GM11168 (cell line): ENCODE data around the gene WDFY1.

ENCODE experiments used
- in situ Hi-C: fragments of 300-500 bp; cut with MboI; formaldehyde crosslinking; loops from one replicate; pipeline ENCODE4 v1.12.0; 2022; ENCODE audit warnings: low sequenced_read_pairs; ENCODE audit not compliant: unreplicated experiment

WDFY1 gene

GRCh38 chr2:223934870-223935269 is 10.3 kb downstream of the WDFY1 start:
- in situ Hi-C loops = no loop called here

DNA sequence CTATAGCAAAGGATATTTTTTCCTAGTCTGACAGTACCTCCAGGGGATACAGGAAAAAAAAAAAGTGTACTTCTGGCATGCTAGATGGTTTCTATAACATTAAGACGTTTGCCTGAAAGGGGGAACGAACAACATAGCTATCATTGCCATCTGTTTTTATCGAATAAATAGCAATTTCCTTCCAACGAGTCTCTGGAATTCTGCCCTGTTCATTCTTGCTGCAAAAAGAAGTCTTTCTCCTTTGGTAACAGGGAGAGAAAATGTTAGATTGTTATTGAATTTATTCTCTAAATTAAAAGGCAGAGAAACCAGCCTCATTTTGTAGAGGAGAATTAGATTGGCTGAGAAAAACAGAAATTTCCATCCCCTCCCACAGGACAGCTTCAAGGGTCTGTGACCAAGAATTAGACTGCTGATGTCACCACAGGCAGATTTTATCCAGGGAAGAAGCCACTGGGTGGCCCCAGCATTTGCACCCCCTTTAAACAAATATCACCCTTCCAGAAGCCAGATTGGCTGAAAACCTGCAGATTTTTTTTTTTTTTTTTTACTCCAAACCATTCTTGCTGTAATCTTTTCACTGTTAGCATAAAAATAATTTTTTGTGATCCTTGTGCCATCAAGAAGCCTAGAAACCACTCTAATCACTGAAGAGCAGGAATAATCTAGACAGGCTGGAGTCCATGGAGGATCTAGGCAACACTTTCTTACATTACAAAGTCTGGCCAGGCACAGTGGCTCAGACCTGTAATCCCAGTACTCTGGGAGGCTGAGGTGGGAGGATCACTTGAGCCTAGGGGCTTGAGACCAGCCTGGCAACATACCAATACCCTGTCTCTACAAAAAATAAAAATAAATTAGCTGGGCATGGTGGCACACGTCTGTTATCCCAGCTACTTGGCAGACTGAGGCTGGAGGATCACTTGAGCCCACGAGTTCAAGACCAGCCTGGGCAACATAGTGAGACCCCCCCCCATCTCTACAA is 12.0 kb downstream of the WDFY1 start:
- in situ Hi-C loops = no loop called here

DNA sequence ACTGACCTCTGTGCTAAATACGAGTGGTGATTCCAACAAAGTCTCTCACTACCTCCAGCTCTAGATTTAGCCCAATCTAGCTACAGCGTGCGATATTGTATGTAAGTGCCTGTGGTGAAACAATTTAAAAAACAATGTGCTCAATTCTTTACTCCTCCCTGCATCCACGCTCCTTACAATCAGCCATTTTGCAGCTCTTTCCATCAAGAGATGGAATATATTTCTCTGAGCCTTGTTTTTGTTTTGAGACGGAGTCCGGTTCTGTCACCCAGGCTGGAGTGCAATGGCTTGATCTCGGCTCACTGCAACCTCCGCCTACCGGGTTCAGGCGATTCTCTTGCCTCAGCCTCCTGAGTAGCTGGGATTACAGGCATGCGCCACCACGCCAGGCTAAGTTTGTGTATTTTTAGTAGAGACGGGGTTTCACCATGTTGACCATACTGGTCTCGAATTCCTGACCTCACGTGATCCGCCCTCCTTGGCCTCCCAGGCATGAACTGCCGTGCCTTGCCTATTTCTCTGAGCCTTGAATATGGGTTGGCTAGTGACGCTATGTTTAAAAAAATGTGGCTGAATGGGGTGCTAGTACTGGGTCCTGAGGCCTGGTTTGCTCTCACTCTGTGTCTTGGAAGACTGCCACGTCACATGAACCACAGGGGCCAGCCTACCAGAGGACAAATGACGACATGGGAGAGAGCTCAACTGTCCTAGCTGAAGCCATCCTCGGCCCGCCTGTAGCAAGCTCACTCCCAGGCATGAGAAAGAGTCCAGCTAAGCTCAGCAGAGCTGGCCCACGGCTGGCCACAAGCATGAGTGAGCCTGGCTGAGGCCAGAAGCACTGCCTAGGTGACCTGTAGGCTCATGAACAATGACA is 14.8 kb downstream of the WDFY1 start:
- in situ Hi-C loops = no loop called here

- in situ Hi-C loops = no loop called here
These were observed 15.5 kb downstream of the WDFY1 start for GRCh38 chr2:223929571-223930102.

GRCh38 chr2:223928113-223929006 is 16.8 kb downstream of the WDFY1 start:
- in situ Hi-C loops = no loop called here

DNA sequence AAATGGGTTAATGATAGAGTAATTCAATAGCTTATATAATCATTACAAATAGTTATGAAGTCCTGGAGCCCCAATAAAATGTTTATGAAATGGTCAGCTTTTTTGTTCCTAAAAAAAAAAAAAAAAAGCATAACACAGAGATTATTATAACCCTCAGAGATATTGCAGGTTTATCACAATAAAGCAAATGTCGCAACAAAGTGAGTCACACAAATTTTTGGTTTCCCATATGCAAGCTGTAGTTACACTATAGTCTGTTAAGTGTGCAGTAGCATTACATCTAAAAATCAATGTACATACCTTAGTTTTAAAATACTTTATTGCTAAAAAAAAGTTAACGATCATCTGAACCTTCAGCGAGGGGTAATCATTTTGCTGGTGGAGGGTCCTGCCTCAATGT is 20.0 kb downstream of the WDFY1 start:
- in situ Hi-C loops = no loop called here

- in situ Hi-C loops = no loop called here
These were observed 21.2 kb downstream of the WDFY1 start for GRCh38 chr2:223923976-223924375.

GRCh38 chr2:223922308-223922707 is 22.8 kb downstream of the WDFY1 start:
- in situ Hi-C loops = no loop called here

- in situ Hi-C loops = no loop called here
These were observed 23.9 kb downstream of the WDFY1 start for GRCh38 chr2:223921204-223921603.

DNA sequence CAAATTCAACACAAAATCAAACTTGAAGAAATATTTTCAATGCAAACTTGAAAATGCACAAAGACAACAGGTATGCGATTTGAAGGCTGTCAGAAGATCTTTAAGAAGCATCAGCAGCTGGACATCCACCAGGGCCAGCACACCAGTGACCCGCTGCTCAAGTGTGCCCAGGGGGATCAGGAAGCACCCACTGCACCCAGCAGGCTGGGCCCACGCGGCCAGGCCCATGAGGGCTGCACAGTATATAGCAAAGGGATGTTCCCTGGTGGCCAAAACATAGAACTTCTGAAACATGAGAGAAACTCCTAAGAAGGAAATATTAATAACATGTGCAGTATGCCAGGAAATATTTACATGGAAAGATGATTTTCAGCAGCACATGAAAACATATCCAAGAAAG is 25.0 kb downstream of the WDFY1 start:
- in situ Hi-C loops = no loop called here

GRCh38 chr2:223918671-223919134 is 26.4 kb downstream of the WDFY1 start:
- in situ Hi-C loops = no loop called here

DNA sequence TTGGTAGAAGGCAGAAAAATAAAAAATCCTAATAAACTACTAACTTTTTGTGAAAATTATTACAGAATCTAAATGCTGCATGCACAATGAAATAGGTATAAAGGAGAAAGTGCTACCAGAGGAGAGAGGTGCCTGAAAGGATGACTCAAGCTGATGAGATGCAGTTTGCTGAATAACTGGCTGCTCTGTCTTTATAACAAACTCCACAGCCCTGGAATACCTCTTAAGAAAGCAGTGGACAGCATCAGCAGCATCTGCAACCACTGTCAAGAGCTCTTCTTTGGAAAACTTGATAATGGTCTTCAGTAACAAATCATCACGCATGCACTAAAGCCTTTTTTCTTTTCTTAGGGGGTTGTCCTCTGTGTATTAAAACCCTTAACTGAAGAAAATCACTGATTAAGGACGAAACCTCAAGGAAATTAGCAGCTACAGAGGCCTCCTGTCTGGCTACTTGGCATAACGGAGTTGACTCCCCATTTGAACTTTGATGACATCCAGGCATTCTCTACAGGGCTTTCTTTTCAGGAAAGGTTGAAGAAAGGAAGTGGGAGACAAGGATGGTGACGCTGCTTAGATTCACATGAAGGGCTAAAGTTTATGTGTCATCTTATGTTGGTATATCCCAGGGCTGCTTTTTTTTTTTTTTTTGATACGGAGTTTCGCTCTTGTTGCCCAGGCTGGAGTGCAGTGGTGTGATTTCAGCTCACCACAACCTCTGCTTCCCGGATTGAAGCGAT is 28.8 kb downstream of the WDFY1 start:
- in situ Hi-C loops = no loop called here

GRCh38 chr2:223915071-223915470 is 30.1 kb downstream of the WDFY1 start:
- in situ Hi-C loops = no loop called here

GRCh38 chr2:223914324-223914723 is 30.8 kb downstream of the WDFY1 start:
- in situ Hi-C loops = no loop called here

- in situ Hi-C loops = no loop called here
These were observed 36.0 kb downstream of the WDFY1 start for GRCh38 chr2:223909001-223909741.

GRCh38 chr2:223908304-223908998 is 36.7 kb downstream of the WDFY1 start:
- in situ Hi-C loops = no loop called here

DNA sequence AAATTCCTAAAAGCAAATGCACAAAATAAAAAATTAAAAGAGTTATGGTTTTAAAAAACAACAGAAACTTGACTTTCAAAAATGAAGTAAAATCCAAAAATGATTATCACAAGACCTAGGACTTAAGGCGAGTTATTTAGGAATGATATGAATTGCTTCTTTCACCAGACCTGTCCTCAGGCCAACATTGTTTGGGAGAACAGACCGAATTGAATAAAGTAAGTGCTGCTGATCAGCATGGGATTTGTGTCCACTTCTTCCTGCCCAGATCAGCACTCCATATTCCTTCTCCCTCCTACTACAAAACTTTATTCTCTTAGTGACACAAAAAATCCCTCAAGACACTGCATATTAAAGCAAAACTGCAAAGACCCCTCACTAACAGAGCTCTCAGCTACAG is 39.1 kb downstream of the WDFY1 start:
- in situ Hi-C loops = no loop called here

DNA sequence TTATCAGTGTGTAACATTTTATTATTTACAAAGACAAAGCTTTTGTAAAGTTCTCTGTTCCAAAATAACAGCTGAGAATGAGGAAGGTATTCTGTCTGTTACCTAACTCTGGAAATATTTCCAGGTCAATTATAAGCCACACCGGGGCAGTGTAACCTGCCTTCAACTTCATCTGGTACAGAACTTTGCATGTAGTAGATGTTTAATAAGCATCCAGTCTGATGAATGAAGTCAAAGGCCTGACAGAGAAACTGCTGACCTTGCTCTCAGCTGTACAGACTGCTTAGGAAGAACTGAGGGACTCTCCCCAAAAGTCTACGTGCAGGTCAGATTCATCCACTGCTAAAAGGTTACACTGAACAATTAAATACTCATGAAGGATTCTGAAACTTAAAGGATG is 43.3 kb downstream of the WDFY1 start:
- in situ Hi-C loops = no loop called here
